Islet precursor cell (in vitro differentiated cells): Measurements from ENCODE around the gene MSH2.
"Not testable (repeated sequence)": the region's sequence is repeated elsewhere in the genome, so short reads cannot be mapped to it uniquely, and the experiment has no call there.

Source experiments
- DNase-seq: peaks from one replicate; pipeline ENCODE4 v3.0.0-alpha.2; 2018

MSH2 gene

DNA sequence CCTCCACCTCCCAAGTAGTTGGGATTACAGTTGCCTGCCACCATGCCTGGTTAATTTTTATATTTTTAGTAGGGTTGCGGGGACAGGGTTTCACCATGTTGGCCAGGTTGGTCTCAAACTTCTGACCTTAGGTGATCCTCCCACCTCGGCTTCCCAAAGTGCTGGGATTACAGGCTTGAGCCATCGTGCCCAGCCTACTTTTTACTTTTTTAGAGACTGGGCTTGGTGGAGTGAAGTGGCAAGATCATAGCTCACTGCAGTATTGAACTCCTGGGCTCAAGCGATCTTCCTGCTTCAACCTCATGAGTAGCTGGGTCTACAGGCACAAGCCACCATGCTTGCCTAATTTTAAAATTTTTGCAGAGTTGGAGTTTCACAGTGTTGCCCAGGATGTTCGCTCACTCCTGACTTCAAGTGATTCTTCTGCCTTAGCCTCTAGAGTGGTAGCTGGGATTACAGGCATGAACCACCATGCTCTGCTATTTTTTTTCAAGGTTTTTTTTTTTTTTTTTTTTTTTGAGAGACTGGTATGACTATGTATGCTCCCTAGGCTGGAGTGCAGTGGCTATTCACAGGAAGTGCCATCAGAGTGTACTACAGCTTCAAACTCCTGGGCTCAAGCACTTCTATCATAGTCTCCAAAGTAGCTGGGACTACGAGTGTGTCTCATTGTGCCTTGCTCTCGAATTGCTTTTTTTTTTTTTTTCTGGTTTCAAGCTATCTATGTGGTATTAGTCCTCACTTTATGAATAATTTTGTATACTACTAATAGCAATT lies 11.9 kb downstream of the MSH2 start:
- no peak for DNase-seq

DNA sequence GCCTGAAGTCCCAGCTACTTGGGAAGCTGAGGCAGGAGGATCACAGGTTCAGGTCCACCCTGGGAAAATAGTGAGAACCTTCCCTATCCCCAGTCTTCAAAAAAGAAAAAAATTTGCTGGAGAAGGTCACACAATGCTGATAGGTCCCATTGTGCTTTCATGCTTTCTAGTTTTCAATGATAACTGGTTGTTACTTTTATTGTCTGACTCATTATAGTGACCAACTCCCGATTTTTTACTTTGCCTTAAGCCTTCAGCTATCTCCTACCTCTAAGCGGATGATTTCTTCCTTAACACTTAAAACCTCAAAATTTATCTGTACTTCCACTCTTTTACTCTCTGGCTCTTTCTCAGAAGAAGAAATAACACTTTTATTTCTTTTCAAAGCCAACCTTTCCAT lies 17.3 kb downstream of the MSH2 start:
- DNase-seq, result no peak

DNA sequence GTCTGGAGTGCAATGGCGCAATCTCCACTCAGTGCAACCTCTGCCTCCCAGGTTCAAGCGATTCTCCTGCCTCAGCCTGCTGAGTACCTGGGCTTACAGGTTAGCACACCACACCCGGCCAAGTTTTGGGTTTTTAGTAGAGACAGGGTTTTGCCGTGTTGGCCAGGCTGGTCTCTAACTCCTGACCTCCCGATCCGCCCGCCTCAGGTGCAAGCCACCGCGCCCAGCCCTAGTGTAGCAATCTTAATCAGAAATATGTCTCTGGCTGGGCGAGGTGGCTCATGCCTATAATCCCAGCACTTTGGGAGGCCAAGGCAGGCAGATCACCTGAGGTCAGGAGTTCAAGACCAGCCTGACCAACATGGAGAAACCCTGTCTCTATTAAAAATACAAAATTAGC lies 17.7 kb downstream of the MSH2 start:
- DNase-seq, result not testable (repeated sequence)

GRCh38 chr2:47422016-47422415 lies 19.1 kb downstream of the MSH2 start:
- DNase-seq, result no peak

- no peak for DNase-seq
Observed at GRCh38 chr2:47422560-47422959, 19.6 kb downstream of the MSH2 start.

- DNase-seq, result no peak
Observed at GRCh38 chr2:47426786-47427185, 23.8 kb downstream of the MSH2 start.

GRCh38 chr2:47429795-47430194 lies 26.8 kb downstream of the MSH2 start:
- DNase-seq, result no peak

DNA sequence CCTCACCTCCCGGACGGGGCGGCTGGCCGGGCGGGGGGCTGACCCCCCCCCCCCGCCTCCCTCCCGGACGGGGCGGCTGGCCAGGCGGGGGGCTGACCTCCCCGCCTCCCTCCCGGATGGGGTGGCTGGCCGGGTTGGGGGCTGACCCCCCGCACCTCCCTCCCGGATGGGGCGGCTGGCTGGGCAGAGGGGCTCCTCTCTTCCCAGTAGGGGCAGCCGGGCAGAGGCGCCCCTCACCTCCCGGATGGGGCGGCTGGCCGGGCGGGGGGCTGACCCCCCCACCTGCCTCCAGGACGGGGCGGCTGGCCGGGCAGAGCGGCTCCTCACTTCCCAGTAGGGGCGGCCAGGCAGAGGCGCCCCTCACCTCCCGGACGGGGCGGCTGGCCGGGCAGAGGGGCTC lies 30.1 kb downstream of the MSH2 start:
- not testable (repeated sequence) for DNase-seq

DNA sequence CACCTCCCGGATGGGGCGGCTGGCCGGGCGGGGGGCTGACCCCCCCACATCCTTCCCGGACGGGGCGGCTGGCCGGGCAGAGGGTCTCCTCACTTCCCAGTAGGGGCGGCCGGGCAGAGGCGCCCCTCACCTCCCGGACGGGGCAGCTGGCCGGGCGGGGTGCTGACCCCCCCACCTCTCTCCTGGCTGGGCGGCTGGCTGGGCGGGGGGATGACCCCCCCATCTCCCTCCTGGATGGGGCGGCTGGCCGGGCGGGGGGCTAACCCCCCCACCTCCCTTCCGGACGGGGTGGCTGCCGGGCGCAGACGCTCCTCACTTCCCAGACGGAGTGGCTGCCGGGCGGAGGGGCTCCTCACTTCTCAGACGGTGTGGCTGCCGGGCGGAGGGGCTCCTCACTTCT lies 30.5 kb downstream of the MSH2 start:
- not testable (repeated sequence) for DNase-seq

DNA sequence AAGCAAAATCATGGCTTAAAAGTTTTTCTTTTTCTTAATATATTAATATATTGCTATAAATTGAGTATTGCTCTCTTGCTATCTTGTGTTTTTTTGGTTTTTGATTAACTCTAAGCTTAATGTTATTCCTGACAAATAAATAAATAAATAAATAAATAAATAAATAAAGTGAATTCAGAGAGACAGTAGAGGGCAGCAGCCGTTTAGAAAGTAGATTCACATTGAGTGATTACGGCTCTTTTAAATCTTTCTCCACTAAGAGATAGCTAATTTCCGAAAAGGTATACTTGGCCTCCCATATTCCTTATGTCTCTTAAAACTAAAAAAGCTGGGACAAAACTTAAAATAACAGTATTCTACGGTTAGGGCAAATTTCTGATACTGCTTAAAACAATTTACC lies 34.3 kb downstream of the MSH2 start:
- no peak for DNase-seq

DNA sequence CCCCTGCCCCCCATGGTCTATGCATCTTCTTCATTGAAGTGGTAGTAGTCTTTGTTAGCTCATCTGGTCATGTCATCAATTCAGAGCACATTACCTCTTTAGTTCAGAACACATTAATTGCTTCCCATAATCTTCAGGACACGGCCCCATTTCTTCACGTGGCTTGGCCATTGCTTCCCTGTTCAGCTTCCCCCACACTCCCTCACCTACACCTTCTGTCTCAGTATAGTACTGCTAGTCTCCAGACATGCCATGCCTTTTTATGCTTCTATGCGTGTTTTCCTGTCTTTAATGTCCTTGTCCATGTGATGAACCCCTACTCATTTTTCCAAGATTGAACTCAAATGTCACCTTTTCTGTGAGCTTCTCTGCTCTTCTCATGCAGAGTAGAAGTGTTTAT lies 35.1 kb downstream of the MSH2 start:
- no peak for DNase-seq

- no peak for DNase-seq
Observed at GRCh38 chr2:47438783-47439182, 35.8 kb downstream of the MSH2 start.

- no peak for DNase-seq
Observed at GRCh38 chr2:47451790-47452189, 48.8 kb downstream of the MSH2 start.

- no peak for DNase-seq
Observed at GRCh38 chr2:47452761-47453160, 49.8 kb downstream of the MSH2 start.

GRCh38 chr2:47454818-47455217 lies 51.9 kb downstream of the MSH2 start:
- DNase-seq, result not testable (repeated sequence)

- no peak for DNase-seq
Observed at GRCh38 chr2:47455411-47455810, 52.5 kb downstream of the MSH2 start.

- no peak for DNase-seq
Observed at GRCh38 chr2:47456851-47457250, 53.9 kb downstream of the MSH2 start.

- no peak for DNase-seq
Observed at GRCh38 chr2:47457268-47457667, 54.3 kb downstream of the MSH2 start.

DNA sequence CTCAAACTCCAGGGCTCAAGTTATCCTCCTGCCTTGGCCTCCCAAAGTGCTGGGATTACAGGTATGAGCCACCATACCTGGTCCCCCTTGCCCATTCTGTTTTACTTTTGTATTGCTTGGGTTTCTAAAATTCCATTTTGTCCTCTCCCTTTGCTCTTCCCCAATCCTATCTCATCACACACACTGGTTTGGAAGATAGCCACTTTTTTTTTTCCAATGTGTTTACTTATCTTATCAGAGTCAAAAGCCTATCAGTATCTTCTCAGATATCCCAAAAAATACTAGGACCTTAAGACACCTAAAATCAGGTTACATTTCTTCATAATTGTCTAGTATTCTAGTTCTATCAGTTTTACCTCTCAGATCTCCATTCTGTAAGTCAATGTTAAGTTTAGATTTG lies 56.1 kb downstream of the MSH2 start:
- DNase-seq, result no peak

DNA sequence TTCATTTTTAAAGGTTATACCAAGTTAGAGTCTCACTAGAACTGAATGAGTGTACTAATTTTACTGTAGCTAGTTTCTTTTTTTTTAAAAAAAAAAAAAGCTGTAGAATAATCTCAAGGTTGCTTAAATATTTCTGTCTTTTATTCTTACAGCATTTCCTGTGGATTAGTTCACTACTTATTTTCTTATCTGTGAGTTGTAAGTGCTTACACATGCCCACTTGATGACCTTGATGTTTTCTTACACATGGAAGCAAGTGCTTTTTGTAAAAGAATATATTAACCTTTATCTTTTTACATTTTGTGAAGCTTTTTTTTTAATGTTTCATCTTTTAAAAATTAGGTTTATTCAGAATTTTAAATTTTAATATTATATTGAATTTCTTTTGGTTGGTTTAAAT lies 57.8 kb downstream of the MSH2 start:
- DNase-seq, result no peak

- no peak for DNase-seq
Observed at GRCh38 chr2:47471429-47472116, 68.6 kb downstream of the MSH2 start.

DNA sequence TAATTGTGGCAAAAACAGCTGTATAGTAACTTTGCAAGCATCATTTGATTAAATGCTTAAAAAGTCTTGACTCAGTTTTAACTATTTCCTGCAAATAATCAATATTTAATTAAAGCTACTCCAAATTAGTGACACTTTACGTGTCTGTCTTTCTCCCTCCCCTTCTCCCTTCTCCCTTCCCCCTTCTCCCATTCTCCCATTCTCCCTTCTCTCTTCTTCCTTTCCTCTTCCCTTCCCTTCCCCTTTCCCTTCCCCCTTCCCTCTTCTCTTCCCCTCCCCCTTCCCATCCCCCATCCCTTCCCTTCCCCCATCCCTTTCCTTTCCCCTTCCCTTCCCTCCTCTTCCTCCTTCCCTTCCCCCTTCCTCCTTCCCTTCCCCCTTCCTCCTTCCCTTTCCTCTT lies 76.9 kb downstream of the MSH2 start:
- DNase-seq, result no peak

DNA sequence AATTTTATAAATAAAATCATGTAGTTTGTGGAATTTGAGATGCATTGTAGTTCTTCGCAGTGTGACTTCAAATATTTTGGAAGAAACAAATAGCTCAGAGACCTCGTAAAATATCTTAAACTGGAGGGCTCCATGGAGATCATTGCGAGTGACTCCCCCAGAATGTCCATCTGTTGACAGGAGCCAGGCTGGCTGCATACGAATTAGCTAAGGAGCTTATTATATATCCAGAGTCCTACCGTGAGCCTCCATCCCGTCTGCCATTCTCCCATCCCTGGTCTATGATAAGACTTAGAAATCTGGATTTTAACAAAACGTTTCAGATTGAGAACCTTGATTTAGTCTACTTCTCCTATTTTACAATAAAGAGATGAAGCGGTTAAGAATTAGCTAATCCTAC lies 80.2 kb downstream of the MSH2 start:
- DNase-seq, result no peak

DNA sequence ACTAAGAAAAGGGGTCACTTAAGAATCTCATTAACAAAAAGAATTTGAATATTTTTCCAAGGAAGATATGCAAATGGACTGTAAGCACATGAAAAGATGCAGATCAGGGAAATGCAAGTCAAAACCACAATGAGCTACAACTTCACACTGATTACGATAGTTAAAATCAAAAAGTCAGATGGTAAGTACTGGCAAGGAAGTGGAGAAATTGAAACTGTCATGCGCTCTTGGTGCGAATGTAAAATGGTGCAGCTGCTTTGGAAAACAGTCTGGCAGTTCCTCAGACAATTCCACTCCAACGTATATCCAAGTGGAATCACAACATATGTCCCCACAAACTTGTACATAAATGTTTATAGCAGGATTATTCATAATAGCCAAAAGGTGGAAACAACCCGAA lies 81.4 kb downstream of the MSH2 start:
- DNase-seq, result no peak

- DNase-seq, result no peak
Observed at GRCh38 chr2:47485177-47485576, 82.2 kb downstream of the MSH2 start.
